IMR-90 (cell line): ENCODE data around the gene NAA15. TPM values are rescaled to one million over a fixed set of nuclear protein-coding genes. Genes with fewer than 3 reads are reported as not detected.

Experiments used
- ATAC-seq: fragments of 200-7000 bp; cut with Tn5 transposase; 2 replicates; pipeline ENCODE4 v1.9.1; 2020; ENCODE audit warnings: low read depth, mild to moderate bottlenecking, moderate library complexity
- BruUV-seq: library from RNA; stranded (reverse); fragments of 400-500 nt; replicated peaks from 2 replicates; lab custom pipeline; 2021; lab: Mats Ljungman, UMichigan
- CTCF ChIA-PET: fragments of 300-600 bp; formaldehyde crosslinking; extraction: SDS; loops from one replicate; lab custom pipeline; 2021; ENCODE audit warnings: antibody characterized with exemption; lab: Yijun Ruan, JAX
- POLR2A ChIA-PET: fragments of 300-600 bp; sonication (Branson Sonifier 250); formaldehyde crosslinking; loops from one replicate; lab custom pipeline; 2022; ENCODE audit warnings: antibody characterized with exemption; ENCODE audit not compliant: unreplicated experiment; lab: Charles Lee
- DNase-seq: peaks from one replicate; pipeline ENCODE4 v3.0.0; 2013
- H2AFZ ChIP-seq: replicated peaks from 2 replicates; pipeline ENCODE3; 2013; ENCODE audit warnings: low read length, mild to moderate bottlenecking; ENCODE audit not compliant: poor library complexity
- H2AK5ac ChIP-seq: 2 replicates; pipeline ENCODE4 v1.6.1; 2013; ENCODE audit warnings: low read depth, low read length, inconsistent platforms
- H2AK9ac ChIP-seq: replicated peaks from 2 replicates; pipeline ENCODE3; 2013; ENCODE audit warnings: mild to moderate bottlenecking, low read depth, low read length, moderate library complexity; ENCODE audit not compliant: poor library complexity
- H2BK120ac ChIP-seq: 2 replicates; pipeline ENCODE4 v1.6.1; 2013; ENCODE audit warnings: low read depth, low read length, inconsistent platforms
- H2BK15ac ChIP-seq: 3 replicates; pipeline ENCODE4 v1.6.1; 2013; ENCODE audit warnings: low read depth, low read length, inconsistent platforms
- H2BK20ac ChIP-seq: 2 replicates; pipeline ENCODE4 v1.6.1; 2013; ENCODE audit warnings: low read depth, mild to moderate bottlenecking, inconsistent platforms, low read length, moderate library complexity
- H2BK5ac ChIP-seq: 2 replicates; pipeline ENCODE4 v1.6.1; 2013; ENCODE audit warnings: mild to moderate bottlenecking, low read depth, low read length, inconsistent platforms; ENCODE audit not compliant: poor library complexity, severe bottlenecking
- H3K14ac ChIP-seq: replicated peaks from 2 replicates; pipeline ENCODE4 v1.6.1; 2013; ENCODE audit warnings: low read depth, low read length, inconsistent platforms
- H3K18ac ChIP-seq: 2 replicates; pipeline ENCODE4 v1.6.1; 2013; ENCODE audit warnings: low read depth, low read length, control low read depth
- H3K23ac ChIP-seq: 2 replicates; pipeline ENCODE4 v1.6.1; 2013; ENCODE audit warnings: low read depth, low read length, inconsistent platforms
- H3K27ac ChIP-seq: 2 replicates; pipeline ENCODE4 v1.5.1; 2013; ENCODE audit warnings: mild to moderate bottlenecking, control low read depth, low read length; ENCODE audit not compliant: insufficient read depth
- H3K27me3 ChIP-seq: 2 replicates; pipeline ENCODE4 v1.6.1; 2013; ENCODE audit warnings: low read length; ENCODE audit not compliant: control insufficient read depth, insufficient read depth
- H3K36me3 ChIP-seq: 2 replicates; pipeline ENCODE4 v1.6.1; 2013; ENCODE audit warnings: low read length, mixed read lengths; ENCODE audit not compliant: control insufficient read depth, insufficient read depth
- H3K4ac ChIP-seq: 2 replicates; pipeline ENCODE4 v1.6.1; 2013; ENCODE audit warnings: low read depth, low read length, inconsistent platforms
- H3K4me1 ChIP-seq: 2 replicates; pipeline ENCODE4 v1.6.1; 2013; ENCODE audit warnings: low read length, mixed read lengths; ENCODE audit not compliant: control insufficient read depth, insufficient read depth
- H3K4me2 ChIP-seq: 2 replicates; pipeline ENCODE4 v1.6.1; 2013; ENCODE audit warnings: low read depth, mild to moderate bottlenecking, control low read depth, low read length, moderate library complexity
- H3K4me3 ChIP-seq: 2 replicates; pipeline ENCODE4 v1.5.1; 2013; ENCODE audit warnings: low read depth, mild to moderate bottlenecking, control low read depth, low read length, moderate library complexity; ENCODE audit not compliant: insufficient read depth
- H3K56ac ChIP-seq: 2 replicates; pipeline ENCODE4 v1.6.1; 2013; ENCODE audit warnings: low read length, inconsistent platforms; ENCODE audit not compliant: insufficient read depth; ENCODE audit errors: extremely low read depth
- H3K79me1 ChIP-seq, 2 experiments: 2 replicates each; pipeline ENCODE4 v1.6.1; 2013; ENCODE audit warnings: low read length in 2 of 2, inconsistent platforms in 1 of 2, low read depth in 1 of 2
- H3K9ac ChIP-seq: 2 replicates; pipeline ENCODE4 v1.6.1; 2013; ENCODE audit warnings: low read depth, low read length, control low read depth
- H3K9me1 ChIP-seq: 2 replicates; pipeline ENCODE4 v1.6.1; 2013; ENCODE audit warnings: low read length, inconsistent platforms; ENCODE audit not compliant: insufficient read depth
- H3K9me3 ChIP-seq: 2 replicates; pipeline ENCODE4 v1.6.1; 2013; ENCODE audit warnings: low read length; ENCODE audit not compliant: control insufficient read depth, insufficient read depth
- H4K20me1 ChIP-seq: 2 replicates; pipeline ENCODE4 v1.6.1; 2013; ENCODE audit warnings: low read length, inconsistent platforms; ENCODE audit not compliant: insufficient read depth
- H4K5ac ChIP-seq: 2 replicates; pipeline ENCODE4 v1.6.1; 2013; ENCODE audit warnings: mild to moderate bottlenecking, low read depth, low read length, control low read depth
- H4K8ac ChIP-seq, 2 experiments: 2 replicates each; pipeline ENCODE4 v1.6.1; 2013; ENCODE audit warnings: low read depth in 2 of 2, low read length in 2 of 2, control low read depth in 1 of 2, inconsistent platforms in 1 of 2
- H4K91ac ChIP-seq: 2 replicates; pipeline ENCODE4 v1.6.1; 2013; ENCODE audit warnings: low read depth, low read length, inconsistent platforms; ENCODE audit not compliant: insufficient read depth
- BHLHE40 ChIP-seq: fragments of 150-350 bp; IDR thresholded peaks from 2 replicates; pipeline ENCODE4 v1.6.1; 2016; ENCODE audit warnings: mild to moderate bottlenecking, low read depth, low read length
- CEBPB ChIP-seq: IDR thresholded peaks from 2 replicates; pipeline ENCODE4 v1.6.1; 2012; ENCODE audit warnings: low read depth, low read length, improper control_type of control experiment
- CHD1 ChIP-seq: IDR thresholded peaks from 2 replicates; pipeline ENCODE4 v1.6.1; 2012; ENCODE audit warnings: low read depth, low read length, improper control_type of control experiment
- CTCF ChIP-seq: conservative IDR thresholded peaks from 2 replicates; pipeline ENCODE4 v1.5.1; 2012; ENCODE audit warnings: mild to moderate bottlenecking, low read depth, low read length, improper control_type of control experiment
- ELK1 ChIP-seq: fragments of 150-350 bp; IDR thresholded peaks from 2 replicates; pipeline ENCODE4 v1.6.1; 2016; ENCODE audit warnings: low read depth, mild to moderate bottlenecking, low read length, moderate library complexity, borderline replicate concordance
- FOS ChIP-seq: fragments of 150-350 bp; IDR thresholded peaks from 2 replicates; pipeline ENCODE4 v1.6.1; 2016; ENCODE audit warnings: low read depth, low read length
- MAFK ChIP-seq: IDR thresholded peaks from 2 replicates; pipeline ENCODE4 v1.6.1; 2012; ENCODE audit warnings: low read depth, low read length, improper control_type of control experiment
- MAZ ChIP-seq: IDR thresholded peaks from 2 replicates; pipeline ENCODE4 v1.6.1; 2012; ENCODE audit warnings: low read depth, mild to moderate bottlenecking, low read length, improper control_type of control experiment, moderate library complexity, borderline replicate concordance
- MXI1 ChIP-seq: IDR thresholded peaks from 2 replicates; pipeline ENCODE4 v1.6.1; 2012; ENCODE audit warnings: low read depth, mild to moderate bottlenecking, low read length, moderate library complexity, borderline replicate concordance
- NFE2L2 ChIP-seq: fragments of 150-350 bp; IDR thresholded peaks from 2 replicates; pipeline ENCODE4 v1.6.1; 2016; ENCODE audit warnings: low read depth, mild to moderate bottlenecking, low read length
- POLR2A ChIP-seq: IDR thresholded peaks from 2 replicates; pipeline ENCODE4 v1.6.1; 2012; ENCODE audit warnings: mild to moderate bottlenecking, low read depth, low read length
- RAD21 ChIP-seq: IDR thresholded peaks from 2 replicates; pipeline ENCODE4 v1.6.1; 2012; ENCODE audit warnings: low read length, improper control_type of control experiment
- RCOR1 ChIP-seq: IDR thresholded peaks from 2 replicates; pipeline ENCODE4 v1.6.1; 2012; ENCODE audit warnings: mild to moderate bottlenecking, low read length, improper control_type of control experiment; ENCODE audit not compliant: insufficient replicate concordance
- RFX5 ChIP-seq: IDR thresholded peaks from 2 replicates; pipeline ENCODE4 v1.8.0; 2012; ENCODE audit warnings: low read depth, mild to moderate bottlenecking, low read length, moderate library complexity
- SMC3 ChIP-seq: fragments of 150-350 bp; IDR thresholded peaks from 2 replicates; pipeline ENCODE4 v1.6.1; 2016; ENCODE audit warnings: low read depth, mild to moderate bottlenecking, antibody characterized with exemption, low read length, moderate library complexity
- WGBS, 2 experiments: methylation state at CpG; one replicate each; pipeline versions ENCODE4 v1.1.5 to v1.1.7; 2013; ENCODE audit warnings: missing lambda C conversion rate in 2 of 2; ENCODE audit not compliant: insufficient read length in 1 of 2; ENCODE audit errors: extremely low coverage in 2 of 2; 5-methylcytosine and 5-hydroxymethylcytosine counted together
- dilution Hi-C: fragments of 300-500 bp; cut with HindIII; formaldehyde crosslinking; loops from one replicate; pipeline ENCODE4 v1.14.3; 2018; ENCODE audit warnings: low sequenced_read_pairs; ENCODE audit not compliant: unreplicated experiment
- in situ Hi-C: fragments of 300-500 bp; cut with MboI; formaldehyde crosslinking; loops from 3 replicates; pipeline ENCODE4 v1.14.3; 2019; ENCODE audit warnings: low sequenced_read_pairs, inconsistent platforms, mixed read lengths
- intact Hi-C: fragments of 100-400 bp; cut with micrococcal nuclease; formaldehyde crosslinking; loops from 2 replicates; pipeline ENCODE4 v1.10.0; 2022
- polyA plus RNA-seq, 3 experiments: library from polyadenylated mRNA; depleted of rRNA; stranded (reverse); fragments of >200 nt; gene quantifications; 2 replicates each; pipeline ENCODE4 v1.2.3, GENCODE V29; 2012; ENCODE audit warnings: low replicate concordance in 1 of 3
- total RNA-seq: library from RNA; depleted of rRNA; stranded (reverse); fragments of >200 nt; gene quantifications from 2 replicates; pipeline ENCODE4 v1.2.3, GENCODE V29; 2012
- TF ChIP-seq, protein P1 (sequence below): fragments of 150-350 bp; IDR thresholded peaks from 2 replicates; pipeline ENCODE4 v1.6.1; 2017; ENCODE audit warnings: mild to moderate bottlenecking, antibody characterized with exemption, low read length, low read depth

NAA15 gene
- total and polyA plus RNA-seq, 2 of the 4 experiments (the other 2 are of a cell fraction), result 11.0 to 43.4 TPM

DNA sequence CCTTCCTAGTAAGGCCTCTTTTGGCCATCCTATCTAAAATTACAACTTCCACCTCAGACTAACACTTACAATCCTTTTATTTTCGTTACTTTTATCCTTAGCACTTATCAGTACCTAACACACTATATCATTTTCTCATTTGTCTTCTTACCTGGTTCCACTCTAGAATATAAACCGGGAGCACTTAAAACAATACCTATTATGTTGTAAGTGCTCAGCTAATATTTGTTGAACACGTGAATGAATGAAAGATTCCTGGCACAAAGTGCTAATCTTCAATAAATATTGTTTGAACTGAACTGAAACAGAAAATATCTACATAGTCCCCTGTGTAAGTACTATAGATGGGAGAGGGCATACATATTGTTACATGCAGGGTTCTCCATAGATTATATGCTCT, 35.7 kb upstream of the NAA15 start:
- no peak overlapping the region for H2AK9ac ChIP-seq
- ATAC-seq (no peak), DNase-seq (no peak)
- H4K91ac ChIP-seq, result no peak overlapping the region
- H3K4me1 ChIP-seq, result peaks cover 5% of the 10 kb centered on the region
- peaks cover 9% of the 10 kb centered on the region; the same call in 1 of the 2 replicates for H3K9me1 ChIP-seq
- no peaks in the 10 kb centered on the region for H3K79me1 ChIP-seq
- no peak overlapping the region; the same call in 1 of the 2 replicates for H2BK20ac ChIP-seq
- no peak overlapping the region for H2AFZ ChIP-seq
- no peak overlapping the region for H2AK5ac ChIP-seq
- no peak overlapping the region for H3K27ac ChIP-seq
- in situ Hi-C loops, result no loop called here
- ChIA-PET POLR2A (interaction anchor here (0.6 kb wide), 1 partner anchor 11 kb away, joined by 3 read pairs; no protein-coding TSS in a partner anchor), CTCF (interaction anchor here (1.4 kb wide), 1 partner anchor 12 kb away, joined by 6 read pairs; no protein-coding TSS in a partner anchor)
- H3K27me3 ChIP-seq, result no peaks in the 10 kb centered on the region
- TF ChIP-seq RCOR1, result no peak
- no peak for TF ChIP-seq RFX5
- TF ChIP-seq POLR2A, result no peak
- TF ChIP-seq BHLHE40, result no peak
- TF ChIP-seq CTCF, result no peak
- TF ChIP-seq MXI1, result no peak
- no peak for TF ChIP-seq SMC3
- no peak for TF ChIP-seq RAD21
- no peak for TF ChIP-seq ELK1
- TF ChIP-seq FOS, result no peak
- no peak for TF ChIP-seq CHD1
- TF ChIP-seq NFE2L2, result no peak
- TF ChIP-seq MAFK, result no peak
- TF ChIP-seq MAZ, result no peak
- TF ChIP-seq, protein P1, sequence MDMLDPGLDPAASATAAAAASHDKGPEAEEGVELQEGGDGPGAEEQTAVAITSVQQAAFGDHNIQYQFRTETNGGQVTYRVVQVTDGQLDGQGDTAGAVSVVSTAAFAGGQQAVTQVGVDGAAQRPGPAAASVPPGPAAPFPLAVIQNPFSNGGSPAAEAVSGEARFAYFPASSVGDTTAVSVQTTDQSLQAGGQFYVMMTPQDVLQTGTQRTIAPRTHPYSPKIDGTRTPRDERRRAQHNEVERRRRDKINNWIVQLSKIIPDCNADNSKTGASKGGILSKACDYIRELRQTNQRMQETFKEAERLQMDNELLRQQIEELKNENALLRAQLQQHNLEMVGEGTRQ, result no peak
- TF ChIP-seq CEBPB, result no peak
- H3K18ac ChIP-seq, result no peak overlapping the region
- H3K4me3 ChIP-seq, result no peak overlapping the region
- H2BK120ac ChIP-seq, result no peak overlapping the region
- no TSS peak for BruUV-seq
- H3K14ac ChIP-seq, result no peak overlapping the region
- dilution Hi-C loops, result no loop called here
- H4K8ac ChIP-seq, result no peak overlapping the region
- H3K9me3 ChIP-seq, result no peaks in the 10 kb centered on the region
- 0% methylated on average over 1 of the region's 3 CpGs; no CpG with 5 or more reads in 1 of the 2 experiments for WGBS, 2 experiments
- no peak overlapping the region for H4K5ac ChIP-seq
- 0 out of 3 replicates have a peak overlapping the region, but pooled peaks have one; percentile 74 for H2BK15ac ChIP-seq
- no peaks in the 10 kb centered on the region for H4K20me1 ChIP-seq
- H3K36me3 ChIP-seq, result no peaks in the 10 kb centered on the region
- intact Hi-C loops, result no loop called here
- peak overlapping the region; percentile 19; the same call in 1 of the 2 replicates for H3K4ac ChIP-seq
- peak overlapping the region; percentile 51 for H2BK5ac ChIP-seq
- no peak overlapping the region for H3K56ac ChIP-seq
- H3K23ac ChIP-seq, result no peak overlapping the region
- H3K9ac ChIP-seq, result no peak overlapping the region
- H3K4me2 ChIP-seq, result no peak overlapping the region; the same call in 1 of the 2 replicates
